ENCODE results near the gene NUDT4. TPM values are rescaled to one million over a fixed set of nuclear protein-coding genes. Genes with fewer than 3 reads are reported as not detected.
A peak's percentile ranks its signal among the peaks of the same experiment; 100 is the strongest.

Gene NUDT4
- total RNA-seq, 1 donor from 2014 or later, result 56.8 TPM

- Histone ChIP-seq H3K27me3 (ENCODE audit: low read depth) (no peaks in the 10 kb centered on the region), H3K9me3 (no peaks in the 10 kb centered on the region), H3K4me1 (no peaks in the 10 kb centered on the region), H3K27ac (no peak overlapping the region), H3K36me3 (no peaks in the 10 kb centered on the region), H3K4me3 (no peak overlapping the region)
- DNase-seq (no peak), ATAC-seq (no peak)
- TF ChIP-seq, protein P1, sequence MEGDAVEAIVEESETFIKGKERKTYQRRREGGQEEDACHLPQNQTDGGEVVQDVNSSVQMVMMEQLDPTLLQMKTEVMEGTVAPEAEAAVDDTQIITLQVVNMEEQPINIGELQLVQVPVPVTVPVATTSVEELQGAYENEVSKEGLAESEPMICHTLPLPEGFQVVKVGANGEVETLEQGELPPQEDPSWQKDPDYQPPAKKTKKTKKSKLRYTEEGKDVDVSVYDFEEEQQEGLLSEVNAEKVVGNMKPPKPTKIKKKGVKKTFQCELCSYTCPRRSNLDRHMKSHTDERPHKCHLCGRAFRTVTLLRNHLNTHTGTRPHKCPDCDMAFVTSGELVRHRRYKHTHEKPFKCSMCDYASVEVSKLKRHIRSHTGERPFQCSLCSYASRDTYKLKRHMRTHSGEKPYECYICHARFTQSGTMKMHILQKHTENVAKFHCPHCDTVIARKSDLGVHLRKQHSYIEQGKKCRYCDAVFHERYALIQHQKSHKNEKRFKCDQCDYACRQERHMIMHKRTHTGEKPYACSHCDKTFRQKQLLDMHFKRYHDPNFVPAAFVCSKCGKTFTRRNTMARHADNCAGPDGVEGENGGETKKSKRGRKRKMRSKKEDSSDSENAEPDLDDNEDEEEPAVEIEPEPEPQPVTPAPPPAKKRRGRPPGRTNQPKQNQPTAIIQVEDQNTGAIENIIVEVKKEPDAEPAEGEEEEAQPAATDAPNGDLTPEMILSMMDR (IDR thresholded peaks at IDR 0.05), result no peak
- intact Hi-C loops (cut with DNase I), result no loop called here
Measured at GRCh38 chr12:93358821-93359220, 18.9 kb upstream of the NUDT4 start.

DNA sequence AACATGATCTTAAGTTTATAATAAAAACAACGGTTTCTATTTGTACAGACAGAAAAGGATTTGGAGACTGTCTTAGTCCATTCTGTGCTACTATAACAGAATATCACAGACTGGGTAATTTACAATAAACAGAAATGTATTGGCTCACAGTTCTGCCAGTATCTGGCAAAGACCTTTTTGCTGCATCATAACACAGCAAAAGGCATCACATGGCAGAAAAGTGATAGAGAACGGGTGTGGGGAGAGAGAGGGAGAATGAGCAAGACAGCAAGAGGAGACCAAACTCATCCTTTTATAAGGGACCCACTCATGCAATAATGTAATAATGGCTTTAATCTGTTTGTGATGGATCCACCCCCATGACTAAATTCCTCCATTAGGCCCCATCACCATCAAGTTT lies 17.0 kb upstream of the NUDT4 start:
- Histone ChIP-seq H3K9me3 (no peaks in the 10 kb centered on the region), H3K27ac (no peak overlapping the region), H3K27me3 (ENCODE audit: low read depth) (no peaks in the 10 kb centered on the region)

DNA sequence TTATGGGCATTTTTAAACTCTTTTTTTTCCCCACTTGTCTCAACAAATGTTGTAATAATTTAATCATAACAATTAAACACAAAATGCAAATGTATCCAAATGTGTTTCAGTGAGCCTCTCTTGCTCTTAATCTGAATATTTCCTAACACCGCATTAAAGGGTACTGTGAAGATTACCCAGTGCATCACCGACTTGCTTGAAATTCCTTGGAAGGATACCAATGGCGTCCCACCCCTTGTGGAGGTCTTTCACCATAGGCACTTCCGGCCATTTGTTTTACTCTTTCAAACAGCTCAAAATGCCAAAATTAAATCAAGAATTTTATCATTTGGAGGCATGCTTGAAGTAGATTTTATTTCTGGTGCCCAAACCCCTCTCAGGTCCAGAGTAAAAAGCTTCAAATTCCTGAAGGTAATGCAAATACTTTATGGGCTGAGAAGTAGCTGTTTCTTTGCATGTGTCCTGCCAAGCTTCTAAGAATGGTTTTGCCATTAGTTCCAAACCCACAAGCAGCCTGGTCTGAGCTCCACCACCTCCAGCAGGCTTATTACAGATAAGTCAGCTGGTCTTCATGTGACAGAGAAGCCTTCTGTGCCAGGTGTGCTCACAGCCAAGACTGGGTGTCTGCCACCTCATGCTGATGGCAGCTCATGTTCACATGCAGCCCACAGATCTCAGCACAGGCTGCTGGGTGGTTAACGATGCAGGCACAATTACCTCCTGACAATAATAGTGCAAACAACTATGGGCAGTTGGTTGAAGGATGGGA lies 16.4 kb upstream of the NUDT4 start:
- H3K36me3 ChIP-seq, result no peaks in the 10 kb centered on the region
- H3K4me1 ChIP-seq, result no peaks in the 10 kb centered on the region
- no peak for DNase-seq
- intact Hi-C loops (cut with DNase I), result no loop called here
- ATAC-seq, result peak in 1 of 2 donors; percentile 34
- H3K9me3 ChIP-seq, result no peaks in the 10 kb centered on the region
- TF ChIP-seq, protein P1 (IDR thresholded peaks at IDR 0.05), result no peak
- no peak overlapping the region for H3K27ac ChIP-seq
- no peaks in the 10 kb centered on the region for H3K27me3 ChIP-seq (ENCODE audit: low read depth)
- no peak overlapping the region for H3K4me3 ChIP-seq

More for the DNA sequence above, 17.0 kb upstream of the NUDT4 start:
- Histone ChIP-seq H3K4me3 (no peak overlapping the region), H3K4me1 (no peaks in the 10 kb centered on the region), H3K36me3 (no peaks in the 10 kb centered on the region)
- intact Hi-C loops (cut with DNase I), result no loop called here
- no peak for ATAC-seq
- DNase-seq, result no peak
- TF ChIP-seq, protein P1 (IDR thresholded peaks at IDR 0.05), result no peak

GRCh38 chr12:93363841-93364297 lies 13.9 kb upstream of the NUDT4 start:
- H3K4me1 ChIP-seq, result no peaks in the 10 kb centered on the region
- DNase-seq (no peak), ATAC-seq (peak in 1 of 2 donors; percentile 59)
- no peaks in the 10 kb centered on the region for H3K36me3 ChIP-seq
- TF ChIP-seq, protein P1 (IDR thresholded peaks at IDR 0.05), result no peak
- intact Hi-C loops (cut with DNase I), result no loop called here
- no peaks in the 10 kb centered on the region for H3K9me3 ChIP-seq
- no peak overlapping the region for H3K27ac ChIP-seq
- no peaks in the 10 kb centered on the region for H3K27me3 ChIP-seq (ENCODE audit: low read depth)
- no peak overlapping the region for H3K4me3 ChIP-seq

- Histone ChIP-seq H3K27me3 (ENCODE audit: low read depth) (no peaks in the 10 kb centered on the region), H3K4me1 (no peaks in the 10 kb centered on the region), H3K27ac (no peak overlapping the region), H3K4me3 (no peak overlapping the region), H3K36me3 (no peaks in the 10 kb centered on the region), H3K9me3 (no peaks in the 10 kb centered on the region)
- intact Hi-C loops (cut with DNase I), result no loop called here
- ATAC-seq (no peak), DNase-seq (no peak)
- TF ChIP-seq, protein P1 (IDR thresholded peaks at IDR 0.05), result no peak
Measured at GRCh38 chr12:93365616-93366405, 11.9 kb upstream of the NUDT4 start.
